Cardiac muscle cell (in vitro differentiated cells and primary cell): Measurements from ENCODE around the gene ANKRD11. TPM values are rescaled to one million over a fixed set of nuclear protein-coding genes. Genes with fewer than 3 reads are reported as not detected.
"Not testable (repeated sequence)": the region's sequence is repeated elsewhere in the genome, so short reads cannot be mapped to it uniquely, and the experiment has no call there.

ENCODE experiments used
- DNase-seq, 2 donors: peaks; one replicate each; pipeline versions ENCODE4 v3.0.0 to v3.0.0-alpha.2; 2010 to 2017; ENCODE audit warnings: low read depth in 1 of 2, low spot score in 1 of 2
- H3K27ac ChIP-seq: fragments of 200-600 bp; sonication (generic); 2 replicates; pipeline ENCODE4 v1.5.1; 2016
- H3K27me3 ChIP-seq: fragments of 200-600 bp; sonication (generic); 2 replicates; pipeline ENCODE4 v1.6.0; 2016; ENCODE audit warnings: control low read depth
- H3K36me3 ChIP-seq: fragments of 200-600 bp; sonication (generic); 2 replicates; pipeline ENCODE4 v1.5.1; 2016; ENCODE audit warnings: control low read depth
- H3K4me1 ChIP-seq: fragments of 200-600 bp; sonication (generic); 2 replicates; pipeline ENCODE4 v1.8.1; 2017; ENCODE audit warnings: low read depth, mild to moderate bottlenecking, mixed run types
- H3K4me3 ChIP-seq: fragments of 200-600 bp; sonication (generic); 2 replicates; pipeline ENCODE4 v1.5.1; 2016; ENCODE audit warnings: mild to moderate bottlenecking
- H3K9me3 ChIP-seq: fragments of 200-600 bp; sonication (generic); 2 replicates; pipeline ENCODE4 v1.5.1; 2017; ENCODE audit warnings: low read depth, mild to moderate bottlenecking, control low read depth
- CTCF ChIP-seq: IDR thresholded peaks from 2 replicates; pipeline ENCODE4 v1.5.1; 2012; ENCODE audit warnings: low read depth, mild to moderate bottlenecking, low read length
- polyA plus RNA-seq: library from polyadenylated mRNA; unstranded; fragments of >200 nt; fragmentation: Nextera tagmentation; extraction: Ambion mirVana; gene quantifications from 2 replicates; pipeline ENCODE4 v1.2.1, GENCODE V29; 2016
- total RNA-seq: library from RNA; depleted of rRNA; stranded (reverse); fragments of >200 nt; gene quantifications from 2 replicates; pipeline ENCODE4 v1.2.3, GENCODE V29; 2016

ANKRD11 gene
- total and polyA plus RNA-seq, 2 experiments from 2014 or later = 111 to 131 TPM

DNA sequence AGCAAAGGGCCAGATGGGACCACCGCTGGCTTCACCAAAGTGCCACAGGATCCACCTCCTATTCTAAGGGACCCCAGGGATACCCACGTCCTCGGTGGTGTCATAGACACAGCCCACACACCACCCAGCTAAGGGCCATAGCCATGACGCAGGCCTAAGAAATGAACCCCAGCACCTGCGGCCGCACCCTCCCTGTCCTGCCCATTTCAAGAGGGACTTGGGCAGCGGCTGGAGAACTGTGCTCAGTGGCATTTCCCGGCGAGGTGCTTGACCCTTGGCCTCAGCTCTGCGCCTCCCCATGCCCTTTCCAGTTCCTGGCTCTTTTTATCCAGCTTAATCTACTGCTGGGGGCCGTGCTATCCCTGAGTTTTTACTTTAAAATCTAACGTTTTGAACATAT is 245.6 kb downstream of the ANKRD11 start:
- H3K9me3 ChIP-seq = no peaks in the 10 kb centered on the region
- no peak for TF ChIP-seq CTCF
- no peak for DNase-seq
- no peaks in the 10 kb centered on the region for H3K36me3 ChIP-seq
- no peak overlapping the region for H3K4me3 ChIP-seq
- H3K4me1 ChIP-seq = no peaks in the 10 kb centered on the region
- no peak overlapping the region for H3K27ac ChIP-seq
- no peaks in the 10 kb centered on the region for H3K27me3 ChIP-seq

GRCh38 chr16:89244264-89244663 is 246.1 kb downstream of the ANKRD11 start:
- not testable (repeated sequence) for H3K27ac ChIP-seq, H3K4me1 ChIP-seq, DNase-seq, H3K9me3 ChIP-seq, H3K36me3 ChIP-seq, H3K4me3 ChIP-seq, H3K27me3 ChIP-seq

GRCh38 chr16:89243664-89244063 is 246.7 kb downstream of the ANKRD11 start:
- H3K4me3 ChIP-seq = no peak overlapping the region
- H3K4me1 ChIP-seq = no peaks in the 10 kb centered on the region
- TF ChIP-seq CTCF = no peak

GRCh38 chr16:89242795-89243200 is 247.6 kb downstream of the ANKRD11 start:
- Histone ChIP-seq H3K9me3 (no peaks in the 10 kb centered on the region), H3K4me3 (no peak overlapping the region), H3K27ac (no peak overlapping the region), H3K4me1 (no peaks in the 10 kb centered on the region), H3K27me3 (no peaks in the 10 kb centered on the region), H3K36me3 (no peaks in the 10 kb centered on the region)
- TF ChIP-seq CTCF = no peak
- DNase-seq = no peak

More at GRCh38 chr16:89243664-89244063, 246.7 kb downstream of the ANKRD11 start:
- Histone ChIP-seq H3K36me3 (no peaks in the 10 kb centered on the region), H3K27me3 (no peaks in the 10 kb centered on the region), H3K27ac (peak overlapping the region; percentile 25), H3K9me3 (no peaks in the 10 kb centered on the region)
- no peak for DNase-seq

GRCh38 chr16:89241187-89242007 is 249.0 kb downstream of the ANKRD11 start:
- no peaks in the 10 kb centered on the region for H3K9me3 ChIP-seq
- DNase-seq = peak; percentile 85 to 89

More at GRCh38 chr16:89241187-89242007, 249.0 kb downstream of the ANKRD11 start:
- Histone ChIP-seq H3K4me1 (no peaks in the 10 kb centered on the region), H3K36me3 (no peaks in the 10 kb centered on the region), H3K27ac (peak overlapping the region; percentile 96), H3K4me3 (peak overlapping the region; percentile 85), H3K27me3 (no peaks in the 10 kb centered on the region)
- no peak for TF ChIP-seq CTCF
